Measurements from ENCODE around the gene LBHD2.

The LBHD2 gene

DNA sequence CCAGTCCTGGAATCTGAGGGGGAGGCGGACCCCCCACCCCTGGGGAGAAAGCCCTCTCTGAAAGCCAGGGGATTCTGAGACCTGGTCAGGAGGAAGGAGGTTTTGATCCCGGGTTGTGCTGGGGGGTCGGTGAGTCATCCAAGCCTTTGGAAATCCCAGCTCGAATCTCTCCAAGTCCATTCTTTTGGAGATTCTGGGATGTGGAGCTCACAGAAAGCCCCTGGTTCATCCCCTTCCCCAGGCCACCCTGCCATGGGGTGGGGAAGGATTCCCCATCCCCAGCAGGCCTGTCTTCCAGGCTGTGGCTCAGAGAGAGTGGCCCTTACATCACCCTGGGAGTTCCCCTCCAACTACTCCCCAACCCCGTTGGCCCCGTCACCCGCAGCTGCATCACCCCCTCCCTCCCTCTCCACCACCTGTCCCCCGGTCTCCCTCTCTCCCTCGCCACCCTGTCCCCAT lies 24.8 kb downstream of the LBHD2 start:
- TF ChIP-seq, protein P1, sequence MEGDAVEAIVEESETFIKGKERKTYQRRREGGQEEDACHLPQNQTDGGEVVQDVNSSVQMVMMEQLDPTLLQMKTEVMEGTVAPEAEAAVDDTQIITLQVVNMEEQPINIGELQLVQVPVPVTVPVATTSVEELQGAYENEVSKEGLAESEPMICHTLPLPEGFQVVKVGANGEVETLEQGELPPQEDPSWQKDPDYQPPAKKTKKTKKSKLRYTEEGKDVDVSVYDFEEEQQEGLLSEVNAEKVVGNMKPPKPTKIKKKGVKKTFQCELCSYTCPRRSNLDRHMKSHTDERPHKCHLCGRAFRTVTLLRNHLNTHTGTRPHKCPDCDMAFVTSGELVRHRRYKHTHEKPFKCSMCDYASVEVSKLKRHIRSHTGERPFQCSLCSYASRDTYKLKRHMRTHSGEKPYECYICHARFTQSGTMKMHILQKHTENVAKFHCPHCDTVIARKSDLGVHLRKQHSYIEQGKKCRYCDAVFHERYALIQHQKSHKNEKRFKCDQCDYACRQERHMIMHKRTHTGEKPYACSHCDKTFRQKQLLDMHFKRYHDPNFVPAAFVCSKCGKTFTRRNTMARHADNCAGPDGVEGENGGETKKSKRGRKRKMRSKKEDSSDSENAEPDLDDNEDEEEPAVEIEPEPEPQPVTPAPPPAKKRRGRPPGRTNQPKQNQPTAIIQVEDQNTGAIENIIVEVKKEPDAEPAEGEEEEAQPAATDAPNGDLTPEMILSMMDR (conservative IDR thresholded peaks at IDR 0.05; ENCODE audit: low read length): no peak
- H3K4me3 ChIP-seq (ENCODE audit: low read length): no peak overlapping the region
- DNase-seq (ENCODE audit: low read depth): no peak

DNA sequence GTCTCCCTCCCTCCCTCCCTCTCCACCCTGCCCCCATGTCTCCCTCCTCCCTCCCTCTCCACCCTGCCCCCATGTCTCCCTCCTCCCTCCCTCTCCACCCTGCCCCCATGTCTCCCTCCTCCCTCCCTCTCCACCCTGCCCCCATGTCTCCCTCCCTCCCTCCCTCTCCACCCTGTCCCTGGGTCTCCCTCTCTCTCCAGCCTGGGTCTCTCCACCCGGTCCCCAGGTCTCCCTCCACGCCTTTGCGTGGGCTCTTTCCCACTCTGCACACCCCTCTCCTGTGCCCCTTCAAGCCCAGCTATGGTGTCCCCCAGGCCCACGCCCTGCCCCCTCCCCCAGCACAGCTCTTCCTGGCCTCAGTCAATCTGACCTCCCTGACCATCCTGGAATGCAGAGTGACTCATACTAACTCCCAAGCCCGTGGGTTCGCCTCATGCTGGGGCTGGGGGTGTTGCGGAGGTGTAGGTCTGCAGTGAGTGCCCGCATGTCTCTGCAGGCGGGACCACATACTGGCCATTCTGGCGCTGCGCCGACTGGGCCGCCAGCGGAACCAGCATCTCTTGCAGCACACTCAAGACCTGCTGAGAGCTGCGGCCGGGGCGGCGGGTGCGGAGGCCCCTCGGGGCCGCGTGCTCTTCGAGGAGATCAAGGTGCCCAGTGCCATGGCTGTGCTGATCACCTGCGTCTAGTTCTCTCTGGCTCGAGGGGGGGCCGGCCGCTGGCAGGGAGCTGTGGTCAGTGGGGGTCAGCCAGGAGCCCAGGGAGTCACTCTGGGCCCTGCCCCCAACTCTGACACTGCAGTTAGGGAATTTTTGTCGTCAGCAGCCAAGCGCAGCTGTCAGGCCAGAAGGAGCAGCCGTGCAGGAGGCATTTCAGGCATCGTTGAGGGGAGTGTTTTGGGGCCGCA lies 25.8 kb downstream of the LBHD2 start:
- DNase-seq (ENCODE audit: low read depth): peak; percentile 76
- H3K4me3 ChIP-seq (ENCODE audit: low read length): peak overlapping the region; percentile 12; the same call in 1 of the 2 replicates
- TF ChIP-seq, protein P1 (conservative IDR thresholded peaks at IDR 0.05; ENCODE audit: low read length): no peak

DNA sequence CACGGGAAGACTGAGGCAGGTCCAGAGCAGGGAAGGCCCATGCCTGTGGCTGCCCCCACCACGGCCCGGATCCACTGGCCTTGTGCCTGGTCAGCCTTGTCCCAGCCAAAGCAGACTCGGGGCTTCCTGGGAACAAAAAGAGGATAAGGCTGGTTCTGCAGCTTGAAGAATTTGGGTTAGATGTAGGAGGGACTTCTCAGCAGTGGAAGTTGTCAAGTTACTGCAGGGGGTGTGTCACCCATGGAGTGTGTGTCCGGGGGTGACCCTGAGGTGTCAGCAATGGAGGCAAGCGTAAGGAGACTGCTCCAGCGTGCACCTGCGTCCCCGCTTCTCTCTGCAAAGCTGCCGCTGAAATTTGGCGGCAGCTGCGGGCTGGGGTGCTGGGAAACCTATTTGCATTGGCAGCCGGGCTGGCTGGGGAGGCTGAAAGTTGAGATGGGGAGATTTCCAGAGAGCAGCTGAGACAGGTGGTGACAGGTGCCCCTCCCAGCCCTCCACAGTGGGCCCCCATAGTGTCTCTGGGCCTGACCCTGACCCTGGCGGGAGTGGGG lies 26.7 kb downstream of the LBHD2 start:
- DNase-seq (ENCODE audit: low read depth): no peak
- TF ChIP-seq, protein P1 (conservative IDR thresholded peaks at IDR 0.05; ENCODE audit: low read length): no peak
- no peak overlapping the region for H3K4me3 ChIP-seq (ENCODE audit: low read length)

DNA sequence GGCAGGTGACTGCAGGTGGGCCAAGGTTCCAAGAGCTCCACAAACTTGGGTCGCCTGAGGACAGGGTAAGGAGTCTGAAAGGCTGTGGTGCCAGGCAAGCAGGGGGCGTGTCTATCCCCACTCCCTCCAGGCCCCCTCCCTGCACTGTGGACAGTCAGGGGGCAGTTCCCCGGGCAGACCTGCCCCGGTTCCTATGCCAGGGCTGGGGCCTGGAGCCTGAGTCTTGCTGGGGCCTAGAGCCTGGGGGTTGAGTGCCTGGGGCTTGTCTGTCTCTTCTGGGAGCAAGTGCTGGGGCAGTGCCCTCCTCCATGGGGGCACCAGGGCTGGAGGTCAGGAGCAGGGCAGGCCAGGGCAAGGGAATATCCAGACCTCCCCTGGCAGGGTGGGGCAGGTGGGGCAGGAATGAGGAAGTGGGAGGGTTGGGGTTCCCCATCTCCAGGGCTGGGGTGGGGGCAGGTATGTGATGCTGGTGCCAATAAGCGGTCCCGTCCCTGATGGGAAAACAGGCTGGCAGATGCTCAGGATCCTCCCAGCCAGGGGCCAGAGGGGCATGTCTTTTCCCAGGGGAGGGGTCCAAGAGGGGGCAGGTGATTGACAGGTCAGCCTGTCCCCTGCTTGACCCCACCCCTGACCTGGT lies 27.3 kb downstream of the LBHD2 start:
- DNase-seq (ENCODE audit: low read depth): no peak
- TF ChIP-seq, protein P1 (conservative IDR thresholded peaks at IDR 0.05; ENCODE audit: low read length): no peak
- no peak overlapping the region for H3K4me3 ChIP-seq (ENCODE audit: low read length)

DNA sequence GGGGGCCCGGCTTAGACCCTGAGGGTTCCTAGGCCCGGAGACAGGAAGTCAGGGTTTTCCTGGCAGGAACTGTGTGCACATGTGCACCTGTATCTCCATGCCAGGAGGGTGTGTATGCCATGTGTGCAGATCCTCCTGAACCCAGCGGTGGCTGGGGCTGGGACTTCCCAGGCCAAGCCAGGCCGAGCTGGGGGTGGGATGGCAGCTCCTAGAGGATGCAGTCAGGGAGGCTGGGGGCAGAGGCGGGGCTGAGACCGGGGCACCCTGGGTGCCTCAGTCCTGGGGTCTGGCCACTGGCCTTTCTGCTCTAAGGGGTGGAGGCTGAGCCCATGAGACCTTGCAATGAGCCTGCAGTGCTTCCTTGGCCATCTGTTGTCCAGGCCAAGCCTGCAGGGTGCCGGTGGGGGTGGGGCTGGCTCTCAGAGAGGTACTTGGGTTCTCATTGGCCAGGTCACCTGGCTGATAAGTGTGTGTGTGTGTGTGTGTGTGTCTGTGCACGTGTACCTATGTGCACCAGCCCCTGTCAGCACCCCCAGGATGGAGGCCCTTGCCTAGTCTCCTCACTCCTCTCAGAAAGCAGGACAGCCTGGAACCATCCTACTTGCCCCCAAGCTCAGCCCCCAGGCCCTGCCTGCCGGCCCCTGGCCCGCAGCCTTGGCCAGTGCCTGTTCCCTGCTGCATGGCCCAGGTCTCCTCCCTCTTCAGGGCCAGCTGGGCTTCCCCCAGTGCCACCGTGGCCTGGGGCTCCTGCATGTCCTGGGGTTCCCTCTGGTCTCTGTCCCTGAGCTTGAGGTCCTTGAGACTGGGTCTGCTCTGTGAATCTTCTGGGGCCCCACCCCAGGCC lies 28.6 kb downstream of the LBHD2 start:
- no peak for DNase-seq (ENCODE audit: low read depth)
- no peak overlapping the region for H3K4me3 ChIP-seq (ENCODE audit: low read length)
- TF ChIP-seq, protein P1 (conservative IDR thresholded peaks at IDR 0.05; ENCODE audit: low read length): no peak

DNA sequence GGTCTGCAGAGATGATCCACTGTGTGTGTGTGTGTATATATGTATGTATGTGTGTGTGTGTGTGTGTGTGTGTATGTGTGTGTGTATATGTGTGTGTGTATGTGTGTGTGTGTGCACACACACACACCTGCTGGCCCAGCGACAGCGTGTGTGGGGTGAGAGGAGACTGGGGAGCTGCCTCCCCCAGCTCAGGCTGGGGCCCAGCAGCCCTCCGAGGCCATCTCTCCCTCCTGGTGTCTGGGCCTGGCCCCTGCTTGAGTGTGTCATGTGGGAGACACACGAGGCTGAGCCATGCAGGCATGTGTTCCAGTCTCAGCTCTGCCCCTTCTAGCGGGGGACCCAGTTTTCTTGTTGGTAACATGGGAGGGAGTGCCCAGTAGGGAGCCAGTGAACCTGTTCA lies 29.3 kb downstream of the LBHD2 start:
- H3K4me3 ChIP-seq (ENCODE audit: low read length): no peak overlapping the region
- DNase-seq (ENCODE audit: low read depth): no peak
- TF ChIP-seq, protein P1 (conservative IDR thresholded peaks at IDR 0.05; ENCODE audit: low read length): no peak
